Spleen (tissue), 11 donors: ENCODE results near the gene UBLCP1. TPM values are rescaled to one million over a fixed set of nuclear protein-coding genes. Genes with fewer than 3 reads are reported as not detected.
"Not testable (repeated sequence)": the region's sequence is repeated elsewhere in the genome, so short reads cannot be mapped to it uniquely, and the experiment has no call there.

Experiments
- DNase-seq: peaks from one replicate; pipeline ENCODE4 v3.0.0-alpha.2; 2020
- H3K27ac ChIP-seq, 8 donors: fragments of 200-600 bp; sonication (generic) in 7 of 8; 1 replicate in 4 of 8; 2 replicates in 4 of 8; pipeline versions ENCODE4 v1.5.0 to v1.8.0; 2016 to 2021; ENCODE audit warnings: inconsistent platforms in 4 of 8, mild to moderate bottlenecking in 4 of 8, moderate library complexity in 1 of 8
- H3K27me3 ChIP-seq, 7 donors: fragments of 200-600 bp; sonication (generic) in 6 of 7; replicated peaks in 1 of 7; 1 replicate in 4 of 7; 2 replicates in 3 of 7; pipeline versions ENCODE4 v1.5.0 to v1.8.0; 2016 to 2021; ENCODE audit warnings: inconsistent platforms in 3 of 7, mild to moderate bottlenecking in 1 of 7
- H3K36me3 ChIP-seq, 6 donors: fragments of 200-600 bp; sonication (generic) in 5 of 6; 1 replicate in 4 of 6; 2 replicates in 2 of 6; pipeline versions ENCODE4 v1.5.0 to v1.8.0; 2016 to 2021; ENCODE audit warnings: inconsistent platforms in 2 of 6
- H3K4me1 ChIP-seq, 6 donors: fragments of 200-600 bp; sonication (generic) in 5 of 6; 1 replicate in 3 of 6; 2 replicates in 3 of 6; pipeline versions ENCODE4 v1.5.0 to v1.8.0; 2016 to 2021; ENCODE audit warnings: inconsistent platforms in 3 of 6
- H3K4me3 ChIP-seq, 8 donors: fragments of 200-600 bp; sonication (generic) in 7 of 8; 1 replicate in 4 of 8; 2 replicates in 4 of 8; pipeline versions ENCODE4 v1.5.0 to v1.8.0; 2016 to 2021; ENCODE audit warnings: inconsistent platforms in 4 of 8, mild to moderate bottlenecking in 4 of 8, moderate library complexity in 2 of 8
- H3K9me3 ChIP-seq, 8 donors: fragments of 200-600 bp; sonication (generic) in 7 of 8; 1 replicate in 4 of 8; 2 replicates in 4 of 8; pipeline versions ENCODE4 v1.5.0 to v1.8.0; 2016 to 2021; ENCODE audit warnings: inconsistent platforms in 4 of 8
- POLR2A ChIP-seq, 3 donors: fragments of 450-650 bp; IDR thresholded peaks; one replicate each; pipeline ENCODE4 v1.5.1; 2017; ENCODE audit warnings: antibody characterized with exemption in 3 of 3, mild to moderate bottlenecking in 1 of 3
- POLR2AphosphoS5 ChIP-seq, 3 donors: sonication (generic); formaldehyde crosslinking; IDR thresholded peaks; one replicate each; pipeline ENCODE4 v1.5.1; 2017; ENCODE audit warnings: antibody characterized with exemption in 3 of 3
- WGBS, 5 donors: extraction: QIAGEN DNeasy Blood & Tissue Kit in 3 of 5; methylation state at CpG; one replicate each; pipeline versions ENCODE4 v1.1.5 to v1.1.7; 2013 to 2018; 5-methylcytosine and 5-hydroxymethylcytosine counted together
- intact Hi-C: fragments of 100-400 bp; cut with DNase I; formaldehyde crosslinking; loops from one replicate; pipeline ENCODE4 v1.15.0; 2023; ENCODE audit warnings: low total_unique reads
- polyA plus RNA-seq, 3 donors: library from polyadenylated mRNA; stranded (reverse); fragments of 200-250 nt; gene quantifications; one replicate each; pipeline ENCODE4 v1.2.1, GENCODE V29; 2013
- total RNA-seq, 7 donors: library from RNA; depleted of rRNA in 3 of 7; stranded (reverse); fragments of >200 nt in 3 of 7; fragmentation: NEBNext Ultra II Directional in 4 of 7; extraction: Animal tissue kit (Norgen Biotek cat#: 25700) in 4 of 7; gene quantifications; one replicate each; pipeline versions ENCODE4 v1.1.0 to v1.2.1, GENCODE V29; 2016 to 2021
- TF ChIP-seq, protein P1 (sequence below), 11 experiments: fragments of 200-600 bp in 7 of 11; fragments of 450-650 bp in 4 of 11; sonication (generic) in 4 of 11; IDR thresholded peaks in 8 of 11; conservative IDR thresholded peaks in 3 of 11; 1 replicate in 7 of 11; 2 replicates in 4 of 11; pipeline versions ENCODE4 v1.4.0 to v1.8.0; 2016 to 2021; ENCODE audit warnings: antibody characterized with exemption in 11 of 11, inconsistent platforms in 4 of 11, mild to moderate bottlenecking in 1 of 11
- donor health status: healthy with polysubstance abuse.
- donor health status: DM: no; HTN: no; CAD: no; lungs with moderate emphysema.
- donor health status: DM: no; HTN: no; CAD: no.
- donor health status: Bipolar disorder and iron deficiency.
- donor health status: healthy.
- donor health status: DM: no; HTN: no; CAD: no.
- donor health status: DM: yes; HTN: yes; CAD: no.

UBLCP1 gene
- total and polyA plus RNA-seq, 10 donors, result 25.4 to 44.8 (median 29.9) TPM

- TF ChIP-seq POLR2A (IDR thresholded peaks at IDR 0.05), result no peak
- TF ChIP-seq, protein P1, sequence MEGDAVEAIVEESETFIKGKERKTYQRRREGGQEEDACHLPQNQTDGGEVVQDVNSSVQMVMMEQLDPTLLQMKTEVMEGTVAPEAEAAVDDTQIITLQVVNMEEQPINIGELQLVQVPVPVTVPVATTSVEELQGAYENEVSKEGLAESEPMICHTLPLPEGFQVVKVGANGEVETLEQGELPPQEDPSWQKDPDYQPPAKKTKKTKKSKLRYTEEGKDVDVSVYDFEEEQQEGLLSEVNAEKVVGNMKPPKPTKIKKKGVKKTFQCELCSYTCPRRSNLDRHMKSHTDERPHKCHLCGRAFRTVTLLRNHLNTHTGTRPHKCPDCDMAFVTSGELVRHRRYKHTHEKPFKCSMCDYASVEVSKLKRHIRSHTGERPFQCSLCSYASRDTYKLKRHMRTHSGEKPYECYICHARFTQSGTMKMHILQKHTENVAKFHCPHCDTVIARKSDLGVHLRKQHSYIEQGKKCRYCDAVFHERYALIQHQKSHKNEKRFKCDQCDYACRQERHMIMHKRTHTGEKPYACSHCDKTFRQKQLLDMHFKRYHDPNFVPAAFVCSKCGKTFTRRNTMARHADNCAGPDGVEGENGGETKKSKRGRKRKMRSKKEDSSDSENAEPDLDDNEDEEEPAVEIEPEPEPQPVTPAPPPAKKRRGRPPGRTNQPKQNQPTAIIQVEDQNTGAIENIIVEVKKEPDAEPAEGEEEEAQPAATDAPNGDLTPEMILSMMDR (IDR thresholded peaks at IDR 0.05 in 8 of 11, conservative IDR thresholded peaks at IDR 0.05 in 3 of 11), result no peak
- no peak for TF ChIP-seq POLR2AphosphoS5 (IDR thresholded peaks at IDR 0.05)
- no peaks in the 10 kb centered on the region for H3K36me3 ChIP-seq
- H3K4me3 ChIP-seq, result no peak overlapping the region
- no peak for DNase-seq
- H3K27ac ChIP-seq, result no peak overlapping the region
- intact Hi-C loops, result no loop called here
- peaks cover 0 to 4% (median 0%) of the 10 kb centered on the region in 7 donors for H3K27me3 ChIP-seq
- WGBS, 5 donors, result 78 to 87% (median 84%) methylated on average over 6 of the region's 6 CpGs
- H3K9me3 ChIP-seq, result no peaks in the 10 kb centered on the region
- H3K4me1 ChIP-seq, result peaks cover 0 to 10% (median 7%) of the 10 kb centered on the region in 6 donors
Measured at GRCh38 chr5:159257629-159258283, 5.3 kb upstream of the UBLCP1 start.

DNA sequence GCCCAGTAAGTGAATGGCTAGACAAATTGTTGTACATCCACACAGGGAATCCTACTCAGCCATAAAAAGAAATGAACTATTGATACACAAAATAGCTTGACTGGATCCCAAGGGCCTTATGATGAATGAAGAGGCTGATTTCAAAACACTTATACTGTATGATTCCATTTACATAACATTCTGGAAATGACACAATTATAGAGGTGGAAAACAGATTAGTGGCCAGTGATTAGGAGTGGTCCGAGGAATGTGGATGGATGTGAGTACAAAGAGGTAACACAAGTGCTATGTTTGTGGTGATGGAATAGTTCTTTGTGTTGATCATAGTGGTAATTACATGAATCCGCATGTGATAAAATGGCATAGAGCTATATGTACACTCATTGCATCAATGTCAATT lies 4.7 kb upstream of the UBLCP1 start:
- no peak for DNase-seq
- TF ChIP-seq POLR2A (IDR thresholded peaks at IDR 0.05) (no peak), POLR2AphosphoS5 (IDR thresholded peaks at IDR 0.05) (no peak)
- TF ChIP-seq, protein P1 (IDR thresholded peaks at IDR 0.05 in 8 of 11, conservative IDR thresholded peaks at IDR 0.05 in 3 of 11), result no peak
- intact Hi-C loops, result no loop called here

DNA sequence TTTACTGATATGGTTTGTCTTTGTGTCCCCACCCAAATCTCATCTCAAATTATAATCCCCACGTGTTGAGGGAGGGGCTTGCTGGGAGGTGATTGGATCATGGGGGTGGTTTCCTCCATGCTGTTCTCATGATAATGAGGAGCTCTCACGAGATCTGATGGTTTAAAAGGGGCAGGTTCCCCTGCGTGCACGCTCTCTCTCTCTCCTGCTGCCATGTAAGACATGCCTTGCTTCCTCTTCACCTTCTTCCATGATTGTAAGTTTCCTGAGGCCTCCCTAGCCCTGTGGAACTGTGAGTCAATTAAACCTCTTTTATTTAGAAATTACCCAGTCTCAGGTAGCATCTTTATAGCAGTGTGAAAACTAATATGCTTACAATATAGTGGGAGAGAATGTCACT lies 2.9 kb upstream of the UBLCP1 start:
- H3K9me3 ChIP-seq, H3K27me3 ChIP-seq, H3K36me3 ChIP-seq, DNase-seq, H3K4me3 ChIP-seq, H3K27ac ChIP-seq: not testable (repeated sequence)
- H3K4me1 ChIP-seq, result peaks cover 12 to 29% (median 22%) of the 10 kb centered on the region in 6 donors
- 58 to 77% (median 75%) methylated on average over 4 of the region's 4 CpGs for WGBS, 5 donors
- intact Hi-C loops, result loop anchor here (5.0 to 10.0 kb wide), 2 partner anchors 53 to 105 kb away; partner anchors contain the start of gene RNF145

More for the DNA sequence above, 4.7 kb upstream of the UBLCP1 start:
- H3K36me3 ChIP-seq, result no peaks in the 10 kb centered on the region
- no peak overlapping the region for H3K4me3 ChIP-seq
- 93 to 100% (median 96%) methylated on average over 2 of the region's 2 CpGs for WGBS, 5 donors
- H3K27ac ChIP-seq, result no peak overlapping the region
- H3K27me3 ChIP-seq, result peaks cover 0 to 4% (median 0%) of the 10 kb centered on the region in 7 donors
- peaks cover 0 to 11% (median 7%) of the 10 kb centered on the region in 6 donors for H3K4me1 ChIP-seq
- H3K9me3 ChIP-seq, result no peaks in the 10 kb centered on the region

DNA sequence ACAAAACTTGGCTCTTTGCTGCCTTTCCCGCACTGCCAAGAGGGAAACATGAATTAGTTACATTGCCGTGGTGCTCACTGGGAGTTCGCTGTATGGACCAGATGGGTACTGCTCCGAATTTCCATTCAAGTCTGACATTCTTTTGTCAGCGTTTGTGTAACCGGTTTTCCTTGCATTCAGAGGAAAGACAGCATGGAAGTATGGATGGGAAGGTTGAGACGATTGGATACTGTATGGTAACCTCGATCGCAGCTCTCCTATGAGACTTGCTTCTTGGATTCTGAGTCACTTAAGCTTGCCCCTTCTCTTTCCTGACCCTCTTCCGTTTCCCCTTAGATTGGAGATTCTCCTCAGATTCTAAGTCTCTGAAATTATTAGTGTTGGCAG lies 625 bp upstream of the UBLCP1 start:
- Histone ChIP-seq H3K27me3 (no peaks in the 10 kb centered on the region), H3K4me3 (peak overlapping the region; percentile 72 to 89 (median 83)), H3K36me3 (peaks cover 0 to 11% (median 3%) of the 10 kb centered on the region in 6 donors), H3K4me1 (peaks cover 12 to 32% (median 22%) of the 10 kb centered on the region in 6 donors), H3K9me3 (peaks cover 0 to 15% (median 13%) of the 10 kb centered on the region in 8 donors), H3K27ac (peak overlapping the region; percentile 83 to 97 (median 96))
- TF ChIP-seq, protein P1 (IDR thresholded peaks at IDR 0.05 in 8 of 11, conservative IDR thresholded peaks at IDR 0.05 in 3 of 11), result no peak
- TF ChIP-seq POLR2AphosphoS5 (IDR thresholded peaks at IDR 0.05) (no peak), POLR2A (IDR thresholded peaks at IDR 0.05) (no peak)
- intact Hi-C loops, result loop anchor here (5.0 to 10.0 kb wide), 2 partner anchors 55 to 108 kb away; partner anchors contain the start of gene RNF145
- no peak for DNase-seq
- 20 to 30% (median 27%) methylated on average over 10 of the region's 10 CpGs for WGBS, 5 donors
